HepG2 (cell line): ENCODE measurements around the gene NDUFC1. TPM values are rescaled to one million over a fixed set of nuclear protein-coding genes. Genes with fewer than 3 reads are reported as not detected.
"Not testable (repeated sequence)": the region's sequence is repeated elsewhere in the genome, so short reads cannot be mapped to it uniquely, and the experiment has no call there.

Experiments
- ATAC-seq: fragments of 200-7000 bp; cut with Tn5 transposase; 3 replicates; pipeline ENCODE4 v1.9.1; 2020; ENCODE audit warnings: mild to moderate bottlenecking, moderate library complexity
- BruUV-seq: library from RNA; stranded (reverse); fragments of 400-500 nt; replicated peaks from 2 replicates; lab custom pipeline; 2021; lab: Mats Ljungman, UMichigan
- CTCF ChIA-PET: fragments of 300-600 bp; formaldehyde crosslinking; extraction: SDS; loops from one replicate; lab custom pipeline; 2021; ENCODE audit warnings: low total read pairs, inconsistent platforms, low intra/inter-chr PET ratio; lab: Yijun Ruan, JAX
- POLR2A ChIA-PET: fragments of 350-600 bp; sonication (Branson Sonifier 250); formaldehyde crosslinking; loops from one replicate; lab custom pipeline; 2020; ENCODE audit warnings: antibody characterized with exemption, inconsistent platforms; lab: Yijun Ruan, JAX
- DNase-seq: peaks from one replicate; pipeline ENCODE4 v3.0.0-alpha.2; 2015; ENCODE audit warnings: low spot score
- FAIRE-seq: peaks from 3 replicates; lab custom pipeline; 2011; peaks lifted over from hg19 to GRCh38; lab: Jason Lieb, UNC
- H2AFZ ChIP-seq: one replicate; pipeline ENCODE4 v1.6.1; 2011; ENCODE audit warnings: low read length, inconsistent platforms
- H3K27ac ChIP-seq: fragments of 300-600 bp; 3 replicates; pipeline ENCODE4 v1.8.0; 2011; ENCODE audit warnings: mixed run types, mild to moderate bottlenecking, mixed read lengths, low read length, inconsistent platforms; ENCODE audit not compliant: insufficient read depth; ENCODE audit errors: extremely low read length
- H3K27me3 ChIP-seq, 2 experiments: fragments of 200-600 bp in 1 of 2; 2 replicates in 1 of 2; 3 replicates in 1 of 2; pipeline versions ENCODE4 v1.6.0 to v1.8.0; 2011; ENCODE audit warnings: low read length in 2 of 2, mild to moderate bottlenecking in 2 of 2, moderate library complexity in 2 of 2, inconsistent platforms in 1 of 2; ENCODE audit not compliant: insufficient read depth in 2 of 2, control insufficient read depth in 1 of 2
- H3K36me3 ChIP-seq, 2 experiments: fragments of 200-600 bp in 1 of 2; replicated peaks in 1 of 2; 2 replicates in 1 of 2; 3 replicates in 1 of 2; pipeline versions ENCODE4 v1.5.1 to v1.8.0; 2011; ENCODE audit warnings: low read length in 2 of 2, inconsistent platforms in 1 of 2; ENCODE audit not compliant: insufficient read depth in 2 of 2, control insufficient read depth in 1 of 2
- H3K4me1 ChIP-seq: 2 replicates; pipeline ENCODE4 v1.5.1; 2012; ENCODE audit warnings: low read length, inconsistent platforms; ENCODE audit not compliant: insufficient read depth
- H3K4me2 ChIP-seq: 2 replicates; pipeline ENCODE4 v1.6.0; 2011; ENCODE audit warnings: low read depth, low read length, inconsistent platforms
- H3K4me3 ChIP-seq, 3 experiments: fragments of 200-600 bp in 1 of 3; sonication (generic), shearing (Covaris generic) in 1 of 3; replicated peaks in 1 of 3; 2 replicates each; pipeline ENCODE4 v1.5.1; 2011 to 2016; ENCODE audit warnings: low read length in 3 of 3, inconsistent platforms in 2 of 3, low read depth in 2 of 3, mild to moderate bottlenecking in 2 of 3, control low read depth in 1 of 3, mixed read lengths in 1 of 3; ENCODE audit not compliant: insufficient read depth in 1 of 3
- H3K79me2 ChIP-seq: one replicate; pipeline ENCODE4 v1.6.1; 2011; ENCODE audit warnings: low read length, inconsistent platforms; ENCODE audit not compliant: insufficient read depth
- H3K9ac ChIP-seq: 2 replicates; pipeline ENCODE4 v1.6.0; 2011; ENCODE audit warnings: mild to moderate bottlenecking, low read depth, low read length, inconsistent platforms; ENCODE audit not compliant: insufficient read depth
- H3K9me3 ChIP-seq: 2 replicates; pipeline ENCODE4 v1.5.1; 2012; ENCODE audit warnings: mild to moderate bottlenecking, low read length
- H4K20me1 ChIP-seq: 2 replicates; pipeline ENCODE4 v1.6.0; 2011; ENCODE audit warnings: inconsistent platforms, mild to moderate bottlenecking, low read length, moderate library complexity; ENCODE audit not compliant: insufficient read depth
- ZNF121 ChIP-seq: sonication (generic); formaldehyde crosslinking; IDR thresholded peaks from 2 replicates; pipeline ENCODE4 v1.5.0; 2020; ENCODE audit warnings: mild to moderate bottlenecking, missing genetic modification reagents
- WGBS: methylation state at CpG from one replicate; pipeline ENCODE4 v1.1.6; 2017; ENCODE audit warnings: low lambda C conversion rate; 5-methylcytosine and 5-hydroxymethylcytosine counted together
- in situ Hi-C: cut with HindIII; loops from 2 replicates; pipeline ENCODE4 v1.10.0; 2017; ENCODE audit warnings: low pct_unique_long_range_greater_than_20kb; ENCODE audit not compliant: extremely low pct_ligation_motif_present
- intact Hi-C: fragments of 100-400 bp; cut with micrococcal nuclease; formaldehyde crosslinking; loops from one replicate; pipeline ENCODE4 v1.10.0; 2022; ENCODE audit not compliant: unreplicated experiment
- polyA plus RNA-seq, 8 experiments: library from polyadenylated mRNA; depleted of rRNA in 3 of 8; stranded (reverse) in 7 of 8; unstranded in 1 of 8; fragments of >200 nt; fragmentation: Illumina TruSeq in 4 of 8; extraction: Trizol in 4 of 8; gene quantifications; 2 replicates each; pipeline versions ENCODE4 v1.2.1 to v1.2.3, GENCODE V29; 2011 to 2016; ENCODE audit warnings: low read depth in 4 of 8, missing spikeins in 1 of 8, mixed read lengths in 1 of 8; ENCODE audit not compliant: insufficient read depth in 1 of 8
- total RNA-seq, 5 experiments: library from RNA; depleted of rRNA; stranded (reverse); fragments of >200 nt; fragmentation: Illumina TruSeq; extraction: Trizol; gene quantifications; 2 replicates each; pipeline ENCODE4 v1.2.3, GENCODE V29; 2016; ENCODE audit warnings: low read depth in 1 of 5

NDUFC1 gene
- total and polyA plus RNA-seq, 2 of the 13 experiments (the other 11 are each of a cell fraction or from before 2014, with no cell fraction given), result 43.4 to 96.4 TPM

- POLR2A ChIA-PET, result interaction anchor here (1.3 kb wide), 1 partner anchor 27 kb away, joined by 4 read pairs; no protein-coding TSS in a partner anchor
- ATAC-seq, DNase-seq, in situ Hi-C loops, intact Hi-C loops, H3K27me3 ChIP-seq, H3K9me3 ChIP-seq, H2AFZ ChIP-seq, H3K4me2 ChIP-seq, H3K9ac ChIP-seq, CTCF ChIA-PET, BruUV-seq, H3K36me3 ChIP-seq, FAIRE-seq, H3K4me3 ChIP-seq, H3K27ac ChIP-seq: not testable (repeated sequence)
- H4K20me1 ChIP-seq, result peaks cover 24% of the 10 kb centered on the region
- peaks cover 96% of the 10 kb centered on the region for H3K79me2 ChIP-seq
- peaks cover 28% of the 10 kb centered on the region for H3K4me1 ChIP-seq
- 99% methylated on average over 6 of the region's 6 CpGs for WGBS
- TF ChIP-seq ZNF121 (CRISPR knock-in tag), result peak; percentile 54
Measured at GRCh38 chr4:139322541-139322940, 20.3 kb upstream of the NDUFC1 start.

- WGBS, result 100% methylated on average over 1 of the region's 1 CpG
- Histone ChIP-seq H3K79me2 (peaks cover 97% of the 10 kb centered on the region), H3K4me1 (peaks cover 28% of the 10 kb centered on the region), H4K20me1 (peaks cover 28% of the 10 kb centered on the region)
- in situ Hi-C loops, BruUV-seq, H3K4me3 ChIP-seq, H3K4me2 ChIP-seq, FAIRE-seq, H3K9me3 ChIP-seq, H3K36me3 ChIP-seq, H3K27me3 ChIP-seq, H2AFZ ChIP-seq, H3K27ac ChIP-seq, H3K9ac ChIP-seq, intact Hi-C loops, CTCF ChIA-PET, ATAC-seq, DNase-seq: not testable (repeated sequence)
- POLR2A ChIA-PET, result interaction anchor here (0.8 to 1.3 kb wide), 2 partner anchors 10 to 26 kb away, joined by 3 to 4 read pairs; no protein-coding TSS in a partner anchor
Measured at GRCh38 chr4:139322070-139322469, 19.8 kb upstream of the NDUFC1 start.
